Erythroblast (primary cell): ENCODE results near the gene SPDYE16.
"Not testable (repeated sequence)": the region's sequence is repeated elsewhere in the genome, so short reads cannot be mapped to it uniquely, and the experiment has no call there.

Experiments
- DNase-seq, 2 experiments: peaks; one replicate each; lab custom pipeline; 2025; lab: John Stamatoyannopoulos, UW
- GATA1 ChIP-seq: IDR thresholded peaks from 2 replicates; pipeline ENCODE4 v1.6.1; 2011; ENCODE audit warnings: low read depth, mild to moderate bottlenecking, control low read depth, low read length, moderate library complexity
- POLR2A ChIP-seq: IDR thresholded peaks from 2 replicates; pipeline ENCODE4 v1.6.1; 2011; ENCODE audit warnings: mild to moderate bottlenecking, low read length

The SPDYE16 gene

DNA sequence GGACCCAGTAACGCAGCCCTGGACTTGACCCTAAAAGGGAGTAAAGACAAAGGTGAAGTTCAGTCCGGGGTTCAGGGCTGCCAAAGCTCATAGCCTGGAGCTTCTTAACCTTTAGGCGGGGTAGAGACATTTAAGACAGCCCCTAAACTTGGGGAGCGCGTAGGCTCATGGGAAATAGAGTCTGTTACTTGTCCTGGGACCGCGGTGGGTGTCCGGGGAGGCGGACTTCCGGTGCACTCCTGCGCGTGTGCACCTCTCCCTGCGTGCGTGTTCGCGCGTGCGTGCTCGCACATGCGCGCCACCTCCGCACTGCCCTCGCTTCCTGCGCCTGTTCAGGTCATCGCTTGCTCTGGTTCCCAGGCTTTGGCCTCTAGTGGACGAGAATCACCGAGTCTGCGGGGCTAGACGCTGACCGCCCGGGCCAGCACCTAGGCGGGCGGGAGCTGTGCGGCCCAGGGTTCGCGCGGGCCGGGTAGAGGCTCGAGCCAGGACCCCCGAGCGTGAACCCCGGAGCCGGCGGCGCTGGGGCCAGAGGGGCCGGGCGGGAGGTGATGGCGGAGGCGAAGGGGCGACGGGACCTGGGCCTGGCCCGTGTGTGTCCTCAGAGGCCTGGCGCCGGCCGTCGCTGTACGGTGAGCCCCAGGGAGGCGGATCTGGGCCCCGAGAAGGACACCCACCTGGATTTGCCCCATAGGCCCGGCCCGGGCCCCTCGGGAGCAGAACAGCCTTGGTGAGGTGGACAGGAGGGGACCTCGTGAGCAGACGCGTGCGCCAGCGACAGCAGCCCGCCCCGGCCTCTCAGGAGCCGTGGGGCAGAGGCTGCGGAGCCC is 6.1 kb upstream of the SPDYE16 start:
- DNase-seq: peak; percentile 89 to 93
- peak; percentile 63 for TF ChIP-seq POLR2A

GRCh38 chr7:76531643-76532042 is 11.5 kb downstream of the SPDYE16 start:
- not testable (repeated sequence) for DNase-seq

GRCh38 chr7:76526183-76526582 is 16.9 kb downstream of the SPDYE16 start:
- DNase-seq: not testable (repeated sequence)

GRCh38 chr7:76516932-76517331 is 26.2 kb downstream of the SPDYE16 start:
- not testable (repeated sequence) for DNase-seq

- peak; percentile 29 to 59 for DNase-seq
- TF ChIP-seq GATA1 (no peak), POLR2A (no peak)
Measured at GRCh38 chr7:76515999-76516443, 27.1 kb downstream of the SPDYE16 start.

- no peak for DNase-seq
- TF ChIP-seq GATA1: no peak
- no peak for TF ChIP-seq POLR2A
Measured at GRCh38 chr7:76514926-76515771, 27.9 kb downstream of the SPDYE16 start.

GRCh38 chr7:76513817-76514799 is 29.0 kb downstream of the SPDYE16 start:
- DNase-seq: no peak
- no peak for TF ChIP-seq GATA1
- TF ChIP-seq POLR2A: no peak

DNA sequence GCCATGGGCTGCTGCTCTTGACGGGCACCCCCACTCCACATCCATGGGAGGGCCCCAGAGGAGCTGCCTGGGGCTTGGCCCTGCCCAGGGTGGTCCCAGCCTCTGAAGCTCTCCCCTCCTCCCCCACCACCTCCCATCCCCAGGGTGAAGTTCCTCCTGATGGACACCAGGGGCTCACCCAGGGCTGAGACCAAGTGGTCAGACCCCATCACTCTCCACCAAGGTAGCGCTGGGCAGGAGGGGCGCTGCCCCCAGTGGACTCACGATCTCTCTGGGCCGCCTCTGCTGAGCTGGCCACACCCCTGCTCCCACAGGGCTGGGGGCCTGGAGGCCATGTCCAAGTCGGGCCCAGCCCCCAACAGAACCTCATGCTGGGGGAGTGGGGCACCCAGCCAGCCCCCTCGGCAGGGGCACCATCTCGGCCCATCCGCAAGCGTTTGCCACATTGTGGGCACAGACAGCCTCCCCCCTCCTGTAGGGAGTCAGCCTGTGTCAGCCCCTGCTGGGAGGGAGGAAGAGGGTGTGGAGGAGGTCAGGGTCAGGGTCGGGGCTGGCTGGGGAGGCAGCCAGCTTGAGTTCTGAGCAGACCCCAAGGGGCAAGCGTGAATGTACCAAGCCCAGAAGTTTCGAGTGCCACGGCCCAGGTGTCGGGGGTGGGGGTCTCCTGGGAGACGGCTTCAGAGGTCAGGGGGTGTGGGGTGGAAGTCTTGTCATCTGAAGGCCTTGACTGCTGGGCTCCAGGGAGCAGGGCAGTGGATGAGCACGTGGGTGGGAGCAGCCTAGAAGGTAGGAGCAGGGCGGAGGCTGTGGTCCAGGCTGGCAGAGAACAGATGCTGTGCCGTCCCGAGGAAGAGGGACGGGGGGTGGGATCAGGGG is 29.9 kb downstream of the SPDYE16 start:
- no peak for TF ChIP-seq POLR2A
- no peak for TF ChIP-seq GATA1
- DNase-seq: peak in 1 of 2 experiments; percentile 17

- not testable (repeated sequence) for DNase-seq
Measured at GRCh38 chr7:76511911-76512885, 30.9 kb downstream of the SPDYE16 start.

GRCh38 chr7:76511200-76511910 is 31.7 kb downstream of the SPDYE16 start:
- not testable (repeated sequence) for DNase-seq

DNA sequence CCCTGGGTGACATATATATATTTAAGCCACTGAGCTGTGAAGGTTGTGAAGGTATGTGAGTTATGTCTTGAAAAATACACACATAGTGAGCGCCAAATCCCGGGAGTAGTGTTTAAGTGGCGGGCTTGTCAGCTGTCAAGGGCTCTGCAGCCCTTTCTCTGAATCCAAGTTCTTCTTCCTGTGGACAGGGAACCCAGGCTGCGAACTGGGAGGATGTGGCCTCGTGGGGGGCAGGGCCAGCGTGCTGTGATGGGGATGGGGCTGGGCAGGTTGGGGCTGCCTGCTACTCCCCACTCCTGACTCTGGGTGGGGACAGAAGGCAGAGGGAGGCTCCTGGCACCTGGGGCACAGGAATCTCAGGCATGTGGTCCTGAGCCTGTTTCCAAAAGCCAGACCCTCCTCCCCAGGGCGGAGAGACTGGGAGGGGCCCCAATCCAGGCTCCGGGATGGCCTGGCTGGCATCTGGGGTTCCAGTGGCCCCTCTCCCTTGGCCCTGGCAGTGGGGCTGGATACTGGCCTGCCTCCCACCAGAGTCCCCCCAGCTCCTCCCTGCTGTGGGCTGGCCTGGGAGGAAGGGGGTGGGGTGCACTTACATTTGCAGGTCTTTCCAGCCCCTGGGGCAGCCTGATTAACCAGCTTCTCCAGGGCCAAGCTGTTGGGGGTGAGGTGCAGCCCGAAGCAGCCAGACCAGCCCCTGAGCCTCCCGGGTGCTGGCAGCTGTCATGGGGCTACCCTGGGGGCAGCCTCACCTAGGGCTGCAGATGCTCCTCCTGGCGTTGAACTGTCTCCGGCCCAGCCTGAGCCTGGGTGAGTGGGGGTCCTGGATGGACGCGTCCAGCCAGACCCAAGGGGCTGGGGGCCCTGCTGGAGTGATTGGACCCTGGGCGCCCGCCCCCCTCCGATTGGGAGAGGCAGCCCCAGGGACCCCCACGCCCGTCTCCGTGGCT is 32.9 kb downstream of the SPDYE16 start, which contains the start of gene UPK3B:
Gene UPK3B (plus strand): TSS at position 622 of the 947 bp plus-strand sequence. CDS start 101 bp downstream, at position 723.
- no peak for DNase-seq
- no peak for TF ChIP-seq GATA1
- no peak for TF ChIP-seq POLR2A
